LNCaP clone FGC (cell line): Measurements from ENCODE around the gene RSPH1.

Source experiments
- DNase-seq: peaks from one replicate; pipeline ENCODE4 v3.0.0-alpha.2; 2011; ENCODE audit warnings: low read depth
- H3K4me3 ChIP-seq: 2 replicates; pipeline ENCODE4 v1.5.1; 2011; ENCODE audit warnings: mild to moderate bottlenecking, low read depth, low read length, control low read depth
- CTCF ChIP-seq: IDR thresholded peaks from 2 replicates; pipeline ENCODE4 v1.5.1; 2012; ENCODE audit warnings: mild to moderate bottlenecking; ENCODE audit not compliant: control insufficient read depth, insufficient read depth; ENCODE audit errors: extremely low read depth

The RSPH1 gene

GRCh38 chr21:42496120-42496838, at the start of gene RSPH1:
RSPH1 (minus strand) TSS chr21:42496224; CDS start chr21:42496186, 38 bp downstream.
- H3K4me3 ChIP-seq = peak within 1 kb of the TSS; percentile 76
- DNase-seq = peak; percentile 96
- TF ChIP-seq CTCF = no peak

- no peak overlapping the region for H3K4me3 ChIP-seq
- no peak for DNase-seq
- no peak for TF ChIP-seq CTCF
Observed at GRCh38 chr21:42545745-42546144, 49.7 kb upstream of the RSPH1 start.

- no peak for DNase-seq
Observed at GRCh38 chr21:42545317-42545716, 49.3 kb upstream of the RSPH1 start.

GRCh38 chr21:42544544-42544943, 48.5 kb upstream of the RSPH1 start:
- no peak for TF ChIP-seq CTCF
- no peak for DNase-seq
- no peak overlapping the region for H3K4me3 ChIP-seq

More at GRCh38 chr21:42545317-42545716, 49.3 kb upstream of the RSPH1 start:
- no peak overlapping the region for H3K4me3 ChIP-seq
- TF ChIP-seq CTCF = no peak

GRCh38 chr21:42543106-42543847, 47.3 kb upstream of the RSPH1 start:
- no peak for TF ChIP-seq CTCF
- no peak for DNase-seq
- no peak overlapping the region for H3K4me3 ChIP-seq

- DNase-seq = no peak
- H3K4me3 ChIP-seq = no peak overlapping the region
- TF ChIP-seq CTCF = no peak
Observed at GRCh38 chr21:42542596-42542995, 46.6 kb upstream of the RSPH1 start.

GRCh38 chr21:42542196-42542595, 46.2 kb upstream of the RSPH1 start:
- no peak for DNase-seq
- no peak for TF ChIP-seq CTCF

More at GRCh38 chr21:42542196-42542595, 46.2 kb upstream of the RSPH1 start:
- no peak overlapping the region for H3K4me3 ChIP-seq
